ENCODE results near the gene RNF125.

RNF125 gene

GRCh38 chr18:32049393-32050171 is 31.0 kb downstream of the RNF125 start:
- Histone ChIP-seq H2AFZ (ENCODE audit: low read depth, low read length) (peak overlapping the region; percentile 54), H3K9me3 (ENCODE audit: insufficient read depth, low read length) (no peaks in the 10 kb centered on the region), H3K36me3 (replicated peaks; ENCODE audit: low read depth, low read length) (no peaks in the 10 kb centered on the region), H3K4me1 (ENCODE audit: low read length) (peaks cover 17% of the 10 kb centered on the region), H4K20me1 (ENCODE audit: insufficient read depth, low read length) (no peaks in the 10 kb centered on the region), H3K79me2 (ENCODE audit: low read length) (no peaks in the 10 kb centered on the region), H3K27ac (ENCODE audit: low read length) (peak overlapping the region; percentile 8), H3K9ac (ENCODE audit: low read length) (no peak overlapping the region), H3K27me3 (ENCODE audit: low read depth, low read length) (no peaks in the 10 kb centered on the region), H3K4me2 (ENCODE audit: low read length) (peak overlapping the region; percentile 34), H3K4me3 (ENCODE audit: low read length) (no peak overlapping the region)
- TF ChIP-seq EZH2phosphoT487 (IDR thresholded peaks at IDR 0.05; ENCODE audit: low read depth): no peak
- no peak for TF ChIP-seq CTCF (IDR thresholded peaks at IDR 0.05; ENCODE audit: low read depth, low read length)

GRCh38 chr18:32056613-32057358 is 38.2 kb downstream of the RNF125 start:
- no peaks in the 10 kb centered on the region for H3K9me3 ChIP-seq (ENCODE audit: insufficient read depth, low read length)
- H2AFZ ChIP-seq (ENCODE audit: low read depth, low read length): no peak overlapping the region
- no peak for TF ChIP-seq EZH2phosphoT487 (IDR thresholded peaks at IDR 0.05; ENCODE audit: low read depth)
- no peak for TF ChIP-seq CTCF (IDR thresholded peaks at IDR 0.05; ENCODE audit: low read depth, low read length)
- no peaks in the 10 kb centered on the region for H3K4me1 ChIP-seq (ENCODE audit: low read length)
- no peaks in the 10 kb centered on the region for H3K79me2 ChIP-seq (ENCODE audit: low read length)
- no peak overlapping the region for H3K9ac ChIP-seq (ENCODE audit: low read length)
- H4K20me1 ChIP-seq (ENCODE audit: insufficient read depth, low read length): no peaks in the 10 kb centered on the region
- no peaks in the 10 kb centered on the region for H3K36me3 ChIP-seq (replicated peaks; ENCODE audit: low read depth, low read length)
- H3K4me2 ChIP-seq (ENCODE audit: low read length): no peak overlapping the region
- no peaks in the 10 kb centered on the region for H3K27me3 ChIP-seq (ENCODE audit: low read depth, low read length)
- H3K27ac ChIP-seq (ENCODE audit: low read length): no peak overlapping the region
- H3K4me3 ChIP-seq (ENCODE audit: low read length): no peak overlapping the region

DNA sequence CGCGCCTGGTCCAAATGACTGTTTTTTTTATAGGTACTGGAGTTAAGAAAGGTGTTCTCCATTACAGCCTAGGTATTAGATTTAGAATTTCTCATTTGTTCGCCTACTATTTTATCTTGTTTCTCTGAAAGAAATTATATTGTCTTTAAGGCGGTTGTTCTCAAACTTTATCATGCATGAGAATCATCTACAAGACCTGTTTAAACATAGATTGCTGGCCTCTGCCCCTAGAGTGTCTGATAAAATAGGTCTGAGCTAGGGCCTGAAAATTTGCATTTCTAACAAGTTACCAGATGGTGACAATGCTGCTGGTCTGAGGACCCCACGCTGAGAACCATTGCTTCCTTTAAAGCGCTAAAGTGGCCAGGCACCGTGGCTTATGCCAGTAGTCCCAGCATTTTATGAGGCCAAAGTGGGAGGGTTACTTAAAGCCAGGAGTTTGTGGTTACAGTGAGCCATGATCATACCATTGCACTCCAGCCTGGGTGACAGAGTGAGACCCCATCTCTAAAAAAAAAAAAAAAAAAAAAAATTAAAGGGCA is 39.1 kb downstream of the RNF125 start:
- no peak overlapping the region for H3K4me3 ChIP-seq (ENCODE audit: low read length)
- no peak overlapping the region for H2AFZ ChIP-seq (ENCODE audit: low read depth, low read length)
- H3K9me3 ChIP-seq (ENCODE audit: insufficient read depth, low read length): no peaks in the 10 kb centered on the region
- H3K79me2 ChIP-seq (ENCODE audit: low read length): no peaks in the 10 kb centered on the region
- H4K20me1 ChIP-seq (ENCODE audit: insufficient read depth, low read length): no peaks in the 10 kb centered on the region
- no peaks in the 10 kb centered on the region for H3K36me3 ChIP-seq (replicated peaks; ENCODE audit: low read depth, low read length)
- no peak overlapping the region for H3K27ac ChIP-seq (ENCODE audit: low read length)
- no peaks in the 10 kb centered on the region for H3K4me1 ChIP-seq (ENCODE audit: low read length)
- H3K9ac ChIP-seq (ENCODE audit: low read length): no peak overlapping the region
- no peak overlapping the region for H3K4me2 ChIP-seq (ENCODE audit: low read length)
- TF ChIP-seq EZH2phosphoT487 (IDR thresholded peaks at IDR 0.05; ENCODE audit: low read depth): no peak
- no peak for TF ChIP-seq CTCF (IDR thresholded peaks at IDR 0.05; ENCODE audit: low read depth, low read length)
- no peaks in the 10 kb centered on the region for H3K27me3 ChIP-seq (ENCODE audit: low read depth, low read length)

- Histone ChIP-seq H3K79me2 (ENCODE audit: low read length) (no peaks in the 10 kb centered on the region), H3K27ac (ENCODE audit: low read length) (no peak overlapping the region), H3K9me3 (ENCODE audit: insufficient read depth, low read length) (no peaks in the 10 kb centered on the region), H4K20me1 (ENCODE audit: insufficient read depth, low read length) (no peaks in the 10 kb centered on the region), H3K4me2 (ENCODE audit: low read length) (no peak overlapping the region), H3K27me3 (ENCODE audit: low read depth, low read length) (no peaks in the 10 kb centered on the region), H2AFZ (ENCODE audit: low read depth, low read length) (no peak overlapping the region), H3K36me3 (replicated peaks; ENCODE audit: low read depth, low read length) (no peaks in the 10 kb centered on the region), H3K4me3 (ENCODE audit: low read length) (no peak overlapping the region), H3K4me1 (ENCODE audit: low read length) (no peaks in the 10 kb centered on the region), H3K9ac (ENCODE audit: low read length) (no peak overlapping the region)
- TF ChIP-seq EZH2phosphoT487 (IDR thresholded peaks at IDR 0.05; ENCODE audit: low read depth) (no peak), CTCF (IDR thresholded peaks at IDR 0.05; ENCODE audit: low read depth, low read length) (no peak)
These were observed 41.4 kb downstream of the RNF125 start for GRCh38 chr18:32060026-32060425.

Data from OCI-LY3 (cell line).